ENCODE results near the gene SPCS3.

The SPCS3 gene

GRCh38 chr4:176350671-176351070 is 30.9 kb downstream of the SPCS3 start:
- no peak for DNase-seq

GRCh38 chr4:176354884-176355283 is 35.1 kb downstream of the SPCS3 start:
- DNase-seq = no peak

- DNase-seq = no peak
Measured at GRCh38 chr4:176357359-176358082, 37.8 kb downstream of the SPCS3 start.

GRCh38 chr4:176358083-176358469 is 38.3 kb downstream of the SPCS3 start:
- no peak for DNase-seq

- peak; percentile 46 for DNase-seq
Measured at GRCh38 chr4:176359590-176359989, 39.8 kb downstream of the SPCS3 start.

GRCh38 chr4:176360446-176360845 is 40.7 kb downstream of the SPCS3 start:
- peak; percentile 34 for DNase-seq

- no peak for DNase-seq
Measured at GRCh38 chr4:176363072-176363471, 43.3 kb downstream of the SPCS3 start.

- DNase-seq = no peak
Measured at GRCh38 chr4:176367771-176368465, 48.2 kb downstream of the SPCS3 start.

GRCh38 chr4:176376032-176376614 is 56.4 kb downstream of the SPCS3 start:
- peak; percentile 29 for DNase-seq

GRCh38 chr4:176377780-176378179 is 58.0 kb downstream of the SPCS3 start:
- peak; percentile 46 for DNase-seq

- no peak for DNase-seq
Measured at GRCh38 chr4:176380352-176381157, 60.8 kb downstream of the SPCS3 start.

Data from HCEC 1CT (cell line).